CD4-positive, alpha-beta T cell treated with Interleukin-15 for 1 hour (primary cell): ENCODE measurements around the gene NMT2.

Experiments
- DNase-seq: peaks from one replicate; pipeline ENCODE4 v3.0.0-alpha.2; 2020

NMT2 gene

GRCh38 chr10:15140698-15141097 lies 27.8 kb downstream of the NMT2 start:
- no peak for DNase-seq

- no peak for DNase-seq
These were observed 30.9 kb downstream of the NMT2 start for GRCh38 chr10:15137636-15138035.

- no peak for DNase-seq
These were observed 31.5 kb downstream of the NMT2 start for GRCh38 chr10:15137036-15137359.

- DNase-seq = no peak
These were observed 32.1 kb downstream of the NMT2 start for GRCh38 chr10:15136129-15137035.

- no peak for DNase-seq
These were observed 37.2 kb downstream of the NMT2 start for GRCh38 chr10:15131330-15131729.

- no peak for DNase-seq
These were observed 43.6 kb downstream of the NMT2 start for GRCh38 chr10:15124908-15125307.

- no peak for DNase-seq
These were observed 44.3 kb downstream of the NMT2 start for GRCh38 chr10:15124190-15124589.

- no peak for DNase-seq
These were observed 44.7 kb downstream of the NMT2 start for GRCh38 chr10:15123749-15124184.

- DNase-seq = no peak
These were observed 45.9 kb downstream of the NMT2 start for GRCh38 chr10:15122477-15123030.

GRCh38 chr10:15121707-15122106 lies 46.8 kb downstream of the NMT2 start:
- no peak for DNase-seq

- no peak for DNase-seq
These were observed 48.0 kb downstream of the NMT2 start for GRCh38 chr10:15120523-15120922.

GRCh38 chr10:15118615-15119014 lies 49.9 kb downstream of the NMT2 start:
- DNase-seq = no peak

GRCh38 chr10:15116225-15116624 lies 52.3 kb downstream of the NMT2 start:
- DNase-seq = no peak

- no peak for DNase-seq
These were observed 54.7 kb downstream of the NMT2 start for GRCh38 chr10:15113766-15114165.

GRCh38 chr10:15112657-15113056 lies 55.8 kb downstream of the NMT2 start:
- no peak for DNase-seq

GRCh38 chr10:15106352-15107013 lies 62.0 kb downstream of the NMT2 start:
- peak; percentile 58 for DNase-seq

GRCh38 chr10:15103513-15103912 lies 65.0 kb downstream of the NMT2 start:
- DNase-seq = no peak

- no peak for DNase-seq
These were observed 68.6 kb downstream of the NMT2 start for GRCh38 chr10:15099886-15100285.

GRCh38 chr10:15097011-15097812 lies 71.3 kb downstream of the NMT2 start, which contains the start of gene RPP38:
RPP38 (plus strand) TSS chr10:15097355; CDS start chr10:15103315, 5,960 bp downstream.
- DNase-seq = peak; percentile 94

GRCh38 chr10:15096661-15097010 lies 71.9 kb downstream of the NMT2 start:
- DNase-seq = no peak

GRCh38 chr10:15092855-15093408 lies 75.6 kb downstream of the NMT2 start:
- DNase-seq = no peak

- no peak for DNase-seq
These were observed 77.1 kb downstream of the NMT2 start for GRCh38 chr10:15091418-15091817.
